Stimulated activated CD8-positive, alpha-beta memory T cell treated with anti-CD3 and anti-CD28 coated beads, Interleukin-15, amount 100 ng/mL, for 48 hours (primary cell): ENCODE results near the gene ST6GALNAC3.
"Not testable (repeated sequence)": the region's sequence is repeated elsewhere in the genome, so short reads cannot be mapped to it uniquely, and the experiment has no call there.

Experiments used
- DNase-seq, 2 donors: peaks; one replicate each; pipeline ENCODE4 v3.0.0-alpha.2; 2020; ENCODE audit warnings: low read depth in 2 of 2

The ST6GALNAC3 gene

GRCh38 chr1:76340056-76340455 is 265.5 kb downstream of the ST6GALNAC3 start:
- DNase-seq, result no peak

GRCh38 chr1:76341816-76342215 is 267.3 kb downstream of the ST6GALNAC3 start:
- not testable (repeated sequence) for DNase-seq

DNA sequence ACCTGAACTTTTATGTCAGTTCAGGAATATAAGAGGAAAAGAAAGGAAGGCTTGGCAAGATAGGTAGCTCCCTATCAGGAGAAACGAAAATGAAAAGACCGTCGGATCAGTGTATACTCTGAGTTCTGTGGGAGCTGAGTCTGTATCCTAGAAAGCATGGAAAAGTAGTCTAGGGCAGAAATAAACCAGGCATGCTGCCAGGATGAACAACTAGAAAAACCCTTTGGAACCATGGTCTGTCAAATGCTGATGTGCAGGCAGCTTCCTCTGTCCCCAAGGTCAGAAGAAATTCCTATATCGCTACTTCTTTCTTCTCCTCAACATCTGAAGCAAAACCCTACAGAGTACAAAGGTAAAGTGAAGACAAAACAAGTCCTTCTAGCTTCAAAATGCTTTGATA is 268.8 kb downstream of the ST6GALNAC3 start:
- no peak for DNase-seq

GRCh38 chr1:76351655-76352054 is 277.1 kb downstream of the ST6GALNAC3 start:
- DNase-seq, result no peak

- DNase-seq, result no peak
Measured at GRCh38 chr1:76352741-76353435, 278.3 kb downstream of the ST6GALNAC3 start.

DNA sequence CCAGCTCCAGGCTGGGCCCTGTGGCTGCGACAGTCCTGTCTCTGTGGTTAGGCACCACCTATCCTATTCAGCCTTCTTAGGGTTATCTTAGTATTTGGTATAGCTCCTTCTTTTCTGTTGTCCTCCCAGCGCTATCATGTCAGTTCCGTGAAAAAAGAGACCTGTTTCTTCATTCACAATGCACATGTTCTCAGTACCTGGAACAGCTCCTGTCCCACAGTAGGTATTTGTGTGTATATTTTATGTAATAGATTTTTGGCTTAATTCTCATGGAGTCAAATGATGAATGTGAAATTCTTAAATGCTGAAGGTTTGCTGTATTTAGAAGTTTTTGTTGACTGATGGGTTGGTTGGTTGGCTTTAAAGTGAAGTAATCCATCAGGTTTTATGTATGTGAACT is 279.7 kb downstream of the ST6GALNAC3 start:
- no peak for DNase-seq

- no peak for DNase-seq
Measured at GRCh38 chr1:76366726-76367125, 292.2 kb downstream of the ST6GALNAC3 start.

DNA sequence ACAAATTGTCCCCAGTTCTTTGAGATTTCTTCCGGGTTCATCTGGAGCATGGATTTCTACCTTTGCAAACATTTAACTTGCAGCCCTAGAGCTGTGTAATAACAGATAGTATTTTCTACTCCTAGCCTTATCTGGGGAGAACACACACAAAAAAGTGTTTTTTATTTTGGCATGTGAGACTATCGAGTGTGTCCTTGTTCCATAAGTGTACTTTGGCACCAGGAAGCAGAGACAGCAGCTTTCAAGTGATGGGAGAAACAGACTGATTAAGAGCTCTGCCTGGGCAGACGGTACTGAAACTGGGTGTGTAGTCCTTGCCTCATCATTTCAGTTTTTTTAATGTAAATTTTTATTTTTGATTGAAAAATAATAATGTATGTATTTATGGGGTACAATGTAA is 297.4 kb downstream of the ST6GALNAC3 start:
- DNase-seq, result no peak

DNA sequence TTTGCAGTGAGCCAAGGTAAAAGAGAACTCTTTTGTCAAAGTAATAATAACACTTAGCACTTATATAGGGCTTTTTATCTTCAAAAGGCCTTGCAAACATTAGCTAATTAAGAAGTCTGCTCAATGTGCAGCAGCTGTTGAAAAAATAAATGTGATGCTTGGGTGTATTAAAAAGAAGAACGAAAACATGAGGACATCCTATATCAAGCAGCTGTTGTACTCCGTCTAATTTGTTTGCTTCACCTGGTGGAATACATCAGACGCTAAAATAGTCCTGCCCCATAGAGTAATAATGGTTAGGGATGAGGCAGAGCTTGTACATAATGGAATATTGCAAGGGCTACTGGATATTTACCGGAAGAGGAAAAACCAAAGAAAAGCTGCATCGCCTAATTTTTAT is 299.5 kb downstream of the ST6GALNAC3 start:
- DNase-seq, result no peak

- DNase-seq, result no peak
Measured at GRCh38 chr1:76377247-76377646, 302.7 kb downstream of the ST6GALNAC3 start.

- no peak for DNase-seq
Measured at GRCh38 chr1:76379506-76379905, 305.0 kb downstream of the ST6GALNAC3 start.

GRCh38 chr1:76381450-76382097 is 307.0 kb downstream of the ST6GALNAC3 start:
- no peak for DNase-seq

DNA sequence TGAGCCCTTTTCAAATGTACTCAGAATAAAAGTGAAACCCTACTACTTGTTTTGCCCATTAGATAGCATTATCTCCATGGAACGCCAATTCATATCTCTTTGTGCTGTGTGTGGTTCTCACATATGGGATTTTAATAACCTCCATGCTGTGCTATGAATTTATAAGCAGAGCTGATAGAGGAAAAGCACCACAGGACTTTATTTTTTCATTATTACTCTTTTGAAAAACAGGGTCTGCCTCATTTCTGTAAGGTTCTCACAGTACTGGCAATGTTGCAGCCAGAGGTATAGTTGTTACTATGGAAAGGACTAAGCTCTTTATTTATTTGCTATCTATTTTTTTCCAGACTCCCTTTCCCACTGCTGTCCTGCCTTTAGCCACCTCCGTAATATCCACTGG is 313.7 kb downstream of the ST6GALNAC3 start:
- DNase-seq, result no peak

- no peak for DNase-seq
Measured at GRCh38 chr1:76390456-76390855, 315.9 kb downstream of the ST6GALNAC3 start.

DNA sequence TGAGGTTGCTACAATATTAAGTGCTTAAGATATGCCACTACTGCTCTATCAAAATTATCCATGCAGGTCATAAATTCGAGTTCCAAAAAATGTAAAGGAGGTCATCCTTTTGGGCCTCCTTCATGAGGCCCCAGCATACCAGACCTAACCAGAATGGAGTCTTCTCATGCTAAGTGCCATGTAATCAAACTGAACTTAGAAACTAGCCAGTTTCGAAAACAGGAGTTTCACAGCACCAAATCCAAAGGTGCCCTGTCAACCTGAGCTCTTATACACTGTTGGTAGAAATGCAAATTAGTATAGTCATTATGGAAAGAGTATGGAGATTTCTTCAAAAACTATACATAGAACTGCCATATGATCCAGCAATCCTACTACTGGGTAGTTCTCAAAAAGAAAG is 320.5 kb downstream of the ST6GALNAC3 start:
- no peak for DNase-seq

DNA sequence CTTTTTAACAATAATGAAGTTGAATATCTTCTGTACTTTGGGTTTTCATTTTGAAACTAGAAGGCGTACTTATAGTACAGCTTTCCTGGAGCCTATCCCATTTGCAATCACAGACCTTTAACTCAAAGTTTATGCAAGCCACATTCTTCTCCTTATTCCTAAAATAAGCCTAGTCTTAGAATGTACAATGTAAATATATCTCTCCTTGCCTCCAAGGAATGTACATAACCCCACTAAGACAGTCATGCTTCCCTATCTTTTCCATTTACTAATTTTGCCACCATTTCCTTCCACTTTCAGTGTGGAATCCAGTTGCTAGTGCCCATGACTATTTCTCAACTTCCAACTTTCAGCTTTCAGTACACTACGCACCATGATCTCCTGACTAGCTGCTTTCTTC is 327.6 kb downstream of the ST6GALNAC3 start:
- DNase-seq, result no peak

DNA sequence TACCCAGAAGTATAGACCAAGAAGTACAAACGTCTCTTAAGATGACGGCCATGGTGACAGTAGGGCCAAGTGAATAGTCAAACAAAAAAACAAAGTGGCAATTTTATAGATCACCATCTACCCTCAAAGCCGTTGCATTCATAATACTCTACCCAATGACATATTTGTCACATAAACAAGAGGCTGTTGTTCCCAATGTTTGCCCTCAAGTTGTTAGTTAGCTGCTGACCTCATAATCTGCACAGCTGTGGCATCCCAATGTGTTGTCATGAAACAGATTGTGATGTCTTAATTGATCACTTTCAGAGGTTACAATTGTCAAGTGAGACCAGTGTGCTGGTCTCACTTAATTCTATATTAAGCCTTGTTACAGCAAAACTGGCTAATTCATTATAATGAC is 333.8 kb downstream of the ST6GALNAC3 start:
- DNase-seq, result no peak

DNA sequence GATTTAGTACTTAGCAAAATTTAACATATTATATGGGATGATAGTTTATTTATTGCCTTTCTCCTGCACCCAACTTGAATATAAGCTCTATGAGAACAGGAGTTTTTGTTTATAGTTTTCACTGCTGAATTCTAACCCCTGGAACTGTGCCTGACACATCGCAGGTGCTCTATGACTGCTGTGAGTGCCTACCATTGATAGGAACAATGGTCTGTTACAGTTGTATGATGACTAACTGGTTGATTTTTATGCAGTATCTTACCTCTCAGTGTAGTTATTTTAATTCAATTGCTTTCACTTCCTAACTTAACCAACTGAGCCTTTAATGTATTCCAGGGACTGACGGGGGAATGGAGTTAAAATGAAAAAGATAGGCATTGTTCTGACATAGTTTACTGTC is 336.0 kb downstream of the ST6GALNAC3 start:
- DNase-seq, result no peak

DNA sequence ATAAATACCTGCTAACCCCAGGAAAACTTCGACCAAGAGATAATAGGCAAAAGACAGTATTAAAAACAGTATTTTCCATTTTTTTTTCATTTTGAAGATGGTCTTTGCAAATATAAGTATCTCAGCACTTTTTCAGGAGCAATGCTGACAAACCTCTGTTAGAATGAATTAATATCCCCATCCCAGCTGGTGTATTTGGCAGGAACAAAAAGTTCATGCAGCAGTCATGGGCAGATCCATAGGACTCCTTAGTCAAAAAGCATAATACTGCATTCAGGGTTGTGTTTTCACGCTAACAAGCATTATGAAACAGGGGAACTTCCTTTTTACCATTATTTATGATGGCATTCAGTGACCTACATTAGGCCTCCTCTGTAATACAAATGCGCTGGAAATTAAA is 344.0 kb downstream of the ST6GALNAC3 start:
- DNase-seq, result no peak

DNA sequence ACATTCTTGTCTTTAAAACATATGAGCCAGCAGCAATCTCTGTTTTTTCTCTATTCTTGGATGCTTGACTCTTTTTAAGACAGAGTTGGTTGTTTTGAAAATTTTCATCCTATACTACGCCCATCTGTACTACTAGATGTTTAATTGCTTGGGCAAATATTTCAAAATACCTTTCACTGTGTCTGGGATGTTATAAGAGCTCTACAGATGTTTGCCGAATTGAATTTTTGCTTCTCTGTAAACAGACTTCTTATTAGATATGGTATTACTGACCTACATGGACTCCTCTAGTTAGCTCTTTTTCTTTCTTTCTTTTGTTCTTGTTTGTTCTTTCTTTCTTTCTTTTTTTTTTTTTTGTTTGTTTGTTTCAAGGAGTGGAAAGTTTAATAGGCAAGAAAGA is 345.1 kb downstream of the ST6GALNAC3 start:
- no peak for DNase-seq

GRCh38 chr1:76425201-76426145 is 350.9 kb downstream of the ST6GALNAC3 start:
- DNase-seq, result no peak

DNA sequence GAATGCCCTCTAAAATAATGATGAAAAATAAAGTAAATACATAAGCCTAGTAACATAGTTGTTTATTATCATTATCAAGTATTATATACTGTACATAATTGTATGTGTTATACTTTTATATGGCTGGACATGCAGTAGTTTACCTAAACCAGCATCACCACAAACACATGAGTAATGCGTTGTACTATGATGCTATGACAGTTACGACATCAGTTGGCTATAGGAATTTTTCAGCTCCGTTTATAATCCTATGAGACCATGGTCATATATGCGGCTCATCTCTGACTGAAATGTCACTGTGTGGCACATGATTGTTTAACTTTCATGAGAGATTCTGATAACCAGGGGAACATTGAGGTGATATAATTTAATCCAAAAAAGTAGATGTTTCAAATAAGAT is 352.1 kb downstream of the ST6GALNAC3 start:
- no peak for DNase-seq

- DNase-seq, result no peak
Measured at GRCh38 chr1:76428028-76428427, 353.5 kb downstream of the ST6GALNAC3 start.
